Fibroblast of skin of left biceps (primary cell): ENCODE data around the gene SLC25A6.
"Not testable (repeated sequence)": the region's sequence is repeated elsewhere in the genome, so short reads cannot be mapped to it uniquely, and the experiment has no call there.

Source experiments
- DNase-seq, 2 experiments: peaks; one replicate each; pipeline ENCODE4 v3.0.0-alpha.2; 2013; ENCODE audit warnings: low read depth in 2 of 2

SLC25A6 gene

DNA sequence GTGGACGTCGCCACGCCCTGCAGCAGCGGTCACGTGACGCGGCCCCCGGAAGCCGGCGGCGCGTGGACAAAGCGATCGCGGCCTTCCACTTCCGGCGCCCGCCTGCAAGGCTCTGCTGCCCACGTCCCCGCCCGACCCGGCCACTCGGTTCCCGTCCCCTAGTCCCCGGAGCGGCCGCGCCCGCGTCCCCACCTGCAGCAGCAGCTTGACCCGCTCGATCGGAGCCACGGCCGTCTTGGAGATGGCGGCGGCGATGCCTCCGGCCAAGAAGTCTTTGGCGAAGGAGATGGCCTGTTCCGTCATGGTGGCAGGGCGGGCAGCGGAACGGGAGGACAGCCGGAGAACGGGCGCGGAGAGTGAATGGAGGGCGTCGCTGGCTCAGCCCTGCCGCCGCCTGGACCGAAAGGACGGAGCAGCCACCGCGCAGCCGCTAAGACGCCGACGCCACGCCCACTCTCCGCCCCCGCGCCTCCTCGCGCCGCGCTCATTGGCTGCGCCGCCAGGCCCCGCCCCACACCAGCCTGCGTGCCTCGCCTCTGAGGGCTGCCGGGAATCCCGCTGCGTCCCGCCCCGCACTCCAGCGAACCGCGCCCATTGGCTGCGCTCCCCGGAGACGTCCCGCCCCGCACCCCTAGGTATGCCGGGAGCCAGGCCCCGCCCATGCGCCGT, at the start of gene SLC25A6:
Gene SLC25A6, minus strand, starts transcription at position 407 of the 669 bp plus-strand sequence. Its CDS starts 104 bp downstream, at position 303.
- peak; percentile 94 for DNase-seq

DNA sequence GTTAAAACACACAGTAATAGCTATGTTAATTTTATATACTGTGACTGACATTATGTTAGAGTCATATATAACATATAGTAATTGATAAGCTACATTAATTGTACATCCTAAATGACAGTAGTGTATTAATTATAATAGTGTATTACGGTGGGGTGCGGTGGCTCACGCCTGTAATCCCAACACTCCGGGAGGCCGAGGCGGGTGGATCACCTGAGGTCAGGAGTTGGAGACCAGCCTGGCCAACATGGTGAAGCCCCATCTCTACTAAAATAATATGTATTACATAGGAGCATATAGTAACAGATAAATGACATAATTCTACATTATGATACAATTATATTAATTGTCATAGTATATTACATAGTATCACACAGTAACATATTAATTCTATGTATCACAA, 48.6 kb upstream of the SLC25A6 start:
- DNase-seq: no peak

DNA sequence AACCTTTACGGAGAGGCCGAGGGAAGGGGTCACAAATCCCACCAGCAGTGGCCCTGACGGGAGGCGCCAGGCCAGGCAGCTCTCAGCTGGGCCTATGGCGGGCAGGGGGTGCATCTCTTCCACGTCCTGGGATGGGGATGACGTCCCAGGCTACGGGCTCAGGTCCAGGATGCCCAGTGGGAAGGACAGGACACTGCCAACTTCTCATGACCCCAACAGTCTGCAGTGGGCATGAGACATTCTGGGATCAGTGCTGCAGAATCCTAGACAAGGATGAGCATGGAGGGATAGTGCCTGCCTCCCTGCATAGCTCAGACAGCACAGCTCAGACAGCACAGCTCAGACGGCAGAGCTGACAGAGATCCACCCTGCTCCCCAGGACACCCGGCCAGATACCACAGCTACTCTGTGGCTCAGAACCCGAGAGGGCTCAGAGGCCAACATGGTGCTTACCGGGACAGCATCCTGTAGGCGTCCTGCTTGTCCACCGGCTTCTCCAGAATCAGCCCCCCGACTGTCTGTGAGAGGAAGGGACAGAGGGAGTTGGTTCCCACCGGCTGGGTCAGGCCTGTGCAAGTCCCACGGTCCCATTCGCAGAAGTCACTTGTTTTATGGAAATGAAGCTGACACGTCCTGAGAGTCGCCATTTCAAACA, 43.5 kb upstream of the SLC25A6 start:
- no peak for DNase-seq

DNA sequence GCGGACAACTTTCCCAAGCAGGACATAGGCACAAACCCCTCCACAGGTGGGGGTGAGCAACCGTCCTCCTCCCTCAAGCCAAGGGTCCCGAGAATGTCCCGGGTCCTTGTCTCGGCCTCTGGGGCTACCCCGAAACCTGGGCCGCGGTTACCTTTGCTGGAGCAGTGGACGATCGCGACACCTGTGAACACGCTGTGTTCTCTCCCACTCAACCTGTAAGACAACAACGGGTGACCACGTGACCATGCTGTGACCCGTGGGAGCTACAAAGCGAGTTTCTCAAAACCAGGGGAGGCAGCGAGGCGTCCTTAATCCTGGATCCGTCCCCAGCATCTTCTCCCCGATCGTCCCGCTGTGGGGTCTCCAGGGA, 42.9 kb upstream of the SLC25A6 start:
- no peak for DNase-seq

DNA sequence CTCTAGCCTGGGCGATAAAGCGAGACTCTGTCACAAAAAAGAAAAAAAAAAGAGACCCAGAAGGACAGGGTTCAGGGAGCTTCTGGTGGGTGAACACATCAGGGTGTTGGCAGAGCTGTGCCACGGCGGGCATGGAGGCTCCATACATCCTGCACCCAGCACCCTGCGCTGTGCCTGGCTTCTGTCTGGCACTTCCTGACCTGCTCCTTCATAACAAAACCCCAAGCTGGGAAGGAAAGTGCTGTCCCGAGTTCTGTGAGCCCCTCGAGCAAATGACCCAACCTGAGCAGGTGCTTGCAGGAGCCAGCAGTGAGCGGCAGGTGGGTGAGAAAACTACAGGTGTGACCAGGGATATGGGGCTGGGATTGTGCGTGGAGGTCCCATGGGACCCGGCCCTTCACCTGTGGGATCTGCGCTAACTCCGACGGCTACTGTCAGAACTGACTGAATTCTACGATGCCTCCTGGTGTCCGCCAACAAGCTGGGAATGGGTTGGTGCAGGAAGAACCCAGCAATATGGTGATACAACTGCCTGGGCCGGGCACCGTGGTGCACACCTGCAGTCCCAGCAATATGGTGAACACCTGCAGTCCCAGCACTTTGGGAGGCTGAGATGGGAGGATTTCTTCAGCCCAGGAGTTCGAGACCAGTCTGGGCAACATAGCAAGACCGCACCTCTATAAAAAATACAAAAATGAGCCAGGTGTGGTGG, 41.9 kb upstream of the SLC25A6 start:
- no peak for DNase-seq

DNA sequence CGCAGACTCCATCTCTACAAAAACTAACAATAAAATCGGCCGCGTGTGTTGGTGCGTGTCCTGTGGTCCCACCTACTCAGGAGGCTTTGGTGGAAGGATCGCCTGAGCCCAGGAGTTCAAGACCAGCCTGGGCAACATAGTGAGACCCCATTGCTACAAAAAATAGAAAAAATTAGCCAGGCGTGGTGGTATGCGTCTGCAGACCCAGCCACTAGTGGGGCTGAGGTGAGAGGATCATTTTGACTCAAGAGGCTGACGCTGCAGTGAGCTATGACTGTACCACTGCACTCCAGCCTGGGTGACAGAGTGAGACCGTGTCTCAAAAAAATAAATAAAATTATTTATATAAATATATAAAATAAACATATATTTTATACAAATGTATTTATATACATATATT, 38.5 kb upstream of the SLC25A6 start:
- no peak for DNase-seq

DNA sequence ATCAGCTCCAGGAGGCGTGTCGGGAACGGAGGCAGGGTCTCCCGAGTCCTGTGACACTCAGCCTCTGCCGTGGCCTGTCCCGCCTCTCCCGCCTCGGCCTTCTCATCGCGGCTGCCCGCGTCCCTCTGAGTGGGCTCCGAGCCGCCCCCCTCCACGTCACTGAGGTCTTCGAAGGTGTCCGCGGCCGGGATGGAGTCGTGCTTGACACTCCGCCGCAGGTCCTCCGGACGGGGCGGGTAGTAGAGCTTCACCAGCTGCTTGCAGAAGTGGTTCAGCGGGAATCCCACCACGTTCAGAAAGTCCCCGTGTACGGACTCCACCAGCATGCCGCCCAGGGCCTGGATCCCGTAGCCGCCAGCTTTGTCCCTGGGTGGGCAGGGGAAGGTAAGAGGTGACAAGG, 35.8 kb upstream of the SLC25A6 start:
- no peak for DNase-seq

DNA sequence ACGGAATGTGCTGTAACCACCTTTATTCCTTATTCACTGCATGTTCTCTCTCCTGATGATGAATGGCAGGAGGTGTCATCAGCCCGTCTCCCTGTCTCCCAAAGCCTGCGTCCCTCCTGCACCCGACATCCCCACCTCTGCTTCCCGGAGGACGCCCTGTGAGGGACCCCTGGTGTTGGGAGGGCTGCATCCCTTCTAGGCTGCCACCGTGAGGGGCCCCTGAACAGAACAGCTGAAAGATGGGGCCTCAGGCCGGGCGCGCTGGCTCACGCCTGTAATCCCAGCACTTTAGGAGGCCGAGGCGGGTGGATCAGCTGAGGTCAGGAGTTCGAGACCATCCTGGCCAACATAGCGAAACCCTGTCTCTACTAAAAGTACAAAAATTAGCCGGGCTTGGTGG, 34.4 kb upstream of the SLC25A6 start:
- not testable (repeated sequence) for DNase-seq

DNA sequence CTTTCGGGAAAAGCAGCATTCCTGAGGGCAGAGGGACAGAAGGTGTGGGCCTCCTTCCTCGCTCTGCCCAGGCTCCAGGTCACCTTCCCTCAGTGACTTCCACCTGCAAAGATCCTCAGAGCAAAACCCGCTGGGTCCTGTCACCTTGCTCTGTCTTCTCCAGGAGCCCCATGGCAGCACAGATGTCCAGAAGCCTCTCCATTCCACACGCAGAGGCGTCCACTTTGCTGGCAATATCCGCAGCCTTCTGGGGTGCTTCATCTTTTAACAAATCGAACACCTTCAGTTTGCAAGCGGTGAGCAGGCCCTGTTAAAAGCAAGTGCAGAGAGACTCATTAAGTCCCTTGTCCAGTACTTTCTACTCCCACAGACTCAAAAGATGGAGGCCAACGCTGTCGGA, 33.5 kb upstream of the SLC25A6 start:
- no peak for DNase-seq

DNA sequence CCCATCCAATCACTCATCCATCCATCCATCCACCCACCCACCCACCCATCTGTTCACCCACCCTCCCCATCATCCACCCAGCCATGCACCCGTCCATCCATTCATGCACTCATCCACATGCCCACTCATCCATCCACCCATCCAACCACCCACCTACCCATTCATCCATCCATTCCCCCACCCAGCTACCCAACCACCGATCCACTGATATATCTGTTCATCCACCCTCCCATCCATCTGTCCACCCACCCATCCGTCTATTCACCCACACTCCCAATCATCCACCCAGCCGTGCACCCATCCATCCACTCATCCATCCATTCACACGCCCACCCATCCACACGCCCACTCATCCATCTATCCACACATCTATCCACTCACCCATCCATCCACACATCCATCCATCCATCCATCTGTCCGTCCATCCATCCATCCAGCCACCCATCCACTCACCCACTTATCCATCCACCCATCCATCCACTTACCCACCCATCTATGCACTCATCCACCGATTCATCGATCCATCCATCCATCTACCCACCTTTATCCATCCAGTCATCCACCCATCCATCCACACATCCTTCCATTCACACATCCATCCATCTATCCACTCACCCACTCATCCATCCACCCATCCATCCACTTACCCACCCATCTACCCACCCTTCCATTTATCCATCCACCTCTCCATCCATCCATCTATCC, 32.4 kb upstream of the SLC25A6 start:
- DNase-seq: no peak

DNA sequence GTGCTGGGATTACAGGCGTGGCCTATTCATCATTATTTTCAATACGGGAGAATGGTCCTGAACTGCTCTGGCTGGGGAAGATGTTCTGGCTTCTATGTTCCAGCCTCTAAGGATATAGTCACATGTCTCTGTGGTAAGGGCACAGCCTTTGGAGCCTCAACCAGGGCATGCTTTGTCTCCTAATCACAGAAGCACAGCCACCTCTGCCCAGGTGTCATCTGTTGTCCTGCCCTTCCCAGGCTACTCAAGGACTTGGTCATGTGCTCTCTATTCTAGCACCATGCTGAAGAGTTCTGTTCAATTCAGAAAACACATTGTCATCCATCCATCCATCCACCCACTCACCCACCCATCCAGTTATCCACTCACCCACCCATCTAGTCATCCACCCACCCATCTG, 31.3 kb upstream of the SLC25A6 start:
- no peak for DNase-seq

DNA sequence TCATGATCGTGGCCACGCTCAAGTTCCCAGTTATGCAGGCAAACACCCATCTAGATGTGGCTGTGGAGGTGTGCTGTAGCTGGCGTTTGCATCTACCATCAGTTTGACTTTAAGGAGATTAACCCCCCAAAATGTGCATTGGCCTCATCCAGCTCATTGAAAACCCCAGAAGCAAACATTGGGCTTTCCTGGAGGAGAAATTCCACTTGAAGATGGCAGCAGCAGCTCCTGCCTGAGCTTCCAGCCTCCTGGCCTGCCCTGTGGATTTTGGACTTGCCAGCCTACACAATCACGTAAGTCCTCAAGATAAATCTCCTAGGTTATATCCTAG, 30.2 kb upstream of the SLC25A6 start:
- DNase-seq: no peak

DNA sequence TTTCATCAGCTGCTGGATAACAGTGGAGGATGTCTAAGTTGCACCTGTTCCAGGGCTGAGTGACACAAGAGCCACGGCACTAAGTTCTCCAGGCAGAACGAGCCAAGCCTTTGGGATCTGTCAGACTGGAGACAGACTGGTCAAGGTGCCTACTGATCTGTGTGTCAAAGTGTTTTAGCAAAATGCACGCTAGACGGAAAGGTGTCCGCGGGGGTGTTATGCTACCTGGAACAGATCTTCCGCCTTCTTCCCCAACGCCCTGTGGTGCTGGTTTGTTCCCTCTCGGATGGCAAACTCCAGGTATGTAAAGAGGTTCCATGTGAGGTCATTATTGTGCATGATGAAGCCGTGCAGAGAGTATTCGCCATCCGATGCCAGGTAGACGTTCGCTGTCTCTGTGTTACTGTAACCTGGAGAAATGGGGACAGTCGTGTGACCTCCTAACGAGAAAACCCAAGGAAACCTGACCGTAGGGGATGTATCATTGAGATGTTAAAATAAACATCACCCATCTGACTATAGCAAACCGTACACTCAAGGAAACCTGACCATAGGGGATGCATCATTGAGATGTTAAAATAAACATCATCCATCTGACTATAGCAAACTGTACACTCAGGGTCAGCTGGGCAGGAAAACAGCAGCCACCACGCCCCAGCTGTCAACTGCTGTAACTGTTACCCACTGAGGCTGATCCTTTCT, 29.7 kb upstream of the SLC25A6 start:
- DNase-seq: no peak

DNA sequence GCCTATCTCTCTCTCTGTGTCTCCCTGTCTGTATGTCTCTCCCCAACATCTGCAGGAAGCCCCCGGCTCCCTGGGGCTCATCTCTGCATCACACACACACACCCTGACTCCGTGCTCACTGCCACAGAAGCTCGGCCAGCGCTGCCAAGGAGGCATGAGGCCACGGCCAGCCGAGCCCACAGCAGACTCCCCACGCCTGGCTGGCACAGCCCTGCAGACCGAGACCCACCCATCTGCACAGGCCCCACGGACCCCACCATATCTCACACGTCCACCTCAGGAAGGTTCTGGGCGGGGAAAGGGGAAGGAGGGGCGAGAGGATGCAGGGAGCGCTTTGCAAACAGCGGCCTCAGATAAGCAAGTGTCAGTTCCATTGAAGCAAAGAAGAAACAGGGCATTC, 28.5 kb upstream of the SLC25A6 start:
- no peak for DNase-seq

DNA sequence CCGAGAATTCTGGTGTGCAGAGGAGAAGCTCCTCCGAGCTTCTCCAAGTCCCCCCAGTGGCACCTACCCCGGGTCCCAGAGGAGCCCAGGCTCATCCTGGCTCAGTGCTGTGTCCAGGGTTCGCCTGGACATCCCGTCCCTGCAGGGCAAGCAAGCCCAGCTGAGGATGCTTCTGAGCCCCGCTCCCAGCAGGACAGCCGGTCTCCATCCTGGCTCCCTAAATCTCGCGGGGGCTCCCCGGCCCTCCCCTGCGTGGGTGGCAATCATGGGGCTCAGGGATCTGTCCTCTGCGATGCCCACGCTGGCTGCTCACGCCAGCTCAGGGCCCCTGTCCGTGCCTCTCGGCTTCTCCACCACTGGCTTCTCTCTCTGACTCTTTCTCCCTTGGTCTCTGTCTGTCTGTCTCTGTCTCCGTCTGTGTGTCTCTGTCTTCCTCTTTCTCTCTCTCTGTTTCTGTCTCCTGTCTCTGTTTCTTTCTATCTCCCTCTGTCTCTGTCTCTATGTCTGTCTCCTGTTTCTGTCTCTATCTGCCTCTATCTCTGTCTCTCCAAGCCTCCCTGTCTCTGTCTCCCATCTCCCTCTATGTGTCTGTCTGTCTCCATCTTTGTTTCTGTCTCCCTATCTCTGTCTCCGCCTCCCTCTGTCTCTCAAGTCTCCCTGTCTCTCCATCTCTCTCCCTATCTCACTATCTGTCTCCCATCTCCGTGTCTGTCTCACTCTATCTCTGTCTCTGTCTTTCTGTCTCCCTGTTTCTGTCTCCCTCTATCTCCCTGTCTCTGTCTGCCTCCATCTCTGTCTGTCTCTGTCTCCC, 27.8 kb upstream of the SLC25A6 start:
- DNase-seq: no peak

DNA sequence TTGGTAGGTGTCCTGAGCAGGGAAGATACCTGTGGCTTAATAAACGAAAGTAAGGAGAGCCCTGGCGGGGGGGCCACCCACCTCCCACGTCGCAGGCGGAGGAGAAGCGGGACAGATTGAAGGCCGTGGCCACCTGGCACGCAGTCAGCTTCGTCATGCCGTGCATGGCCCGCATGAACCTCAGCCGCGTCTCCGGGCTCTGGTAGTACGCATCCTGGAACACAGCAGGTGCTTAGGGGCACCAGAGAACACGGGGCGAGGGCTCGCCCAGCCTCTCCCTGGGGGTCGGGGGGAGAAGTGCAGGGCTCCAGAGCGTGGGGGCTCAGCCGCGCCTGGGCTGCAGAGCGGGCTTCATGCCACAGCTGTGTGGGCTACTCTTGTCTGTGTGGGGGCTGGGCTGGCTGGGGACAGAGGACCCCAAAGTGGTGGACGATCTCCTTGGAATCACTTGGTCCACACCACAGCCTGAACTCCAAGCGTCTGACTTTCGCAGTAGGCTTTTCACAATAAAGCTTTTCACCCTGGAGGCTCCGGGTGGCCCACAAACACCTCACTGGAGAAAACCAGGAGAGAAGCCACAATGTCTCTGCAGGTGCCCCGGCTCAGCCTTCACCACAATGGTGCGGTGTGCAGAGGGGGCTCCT, 27.1 kb upstream of the SLC25A6 start:
- no peak for DNase-seq

DNA sequence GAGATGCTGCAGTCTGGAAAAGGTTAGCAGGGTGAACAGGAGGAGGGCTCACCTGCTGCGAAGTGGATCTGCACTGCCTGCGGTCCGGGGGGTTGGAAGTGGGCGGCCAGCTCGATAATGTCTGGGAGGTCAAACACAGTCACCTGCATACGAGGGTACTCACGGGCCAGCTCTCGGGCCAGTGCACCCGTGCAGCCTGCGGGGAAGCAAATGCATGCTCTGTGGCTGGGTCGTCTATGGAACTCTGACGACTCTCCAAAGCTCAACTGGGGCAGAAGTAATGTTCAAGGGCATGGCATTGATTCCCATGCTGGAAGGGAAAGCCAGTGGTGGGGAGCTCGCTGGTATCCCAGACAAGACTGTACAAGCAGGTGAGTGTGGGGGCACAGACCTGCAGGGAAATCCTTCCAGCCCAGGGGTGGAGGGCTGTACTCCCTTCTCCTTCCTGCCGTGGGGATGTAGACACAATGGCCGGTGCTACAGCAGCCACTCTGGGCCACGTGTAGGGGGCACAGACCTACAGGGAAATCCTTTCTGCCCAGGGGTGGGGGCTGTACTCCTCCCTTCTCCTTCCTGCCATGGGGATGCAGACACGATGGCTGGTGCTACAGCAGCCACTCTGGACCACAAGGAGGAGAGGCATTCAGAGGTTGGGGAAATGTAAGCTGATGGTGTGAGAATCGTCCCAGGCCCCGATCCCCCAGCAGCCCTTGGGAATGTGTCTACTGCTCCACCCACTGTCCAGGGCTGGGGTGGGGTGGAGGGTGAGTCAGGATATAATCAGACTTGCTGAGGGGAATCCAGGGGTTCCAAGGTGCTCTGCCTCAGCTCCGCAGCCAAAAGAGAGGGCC, 26.2 kb upstream of the SLC25A6 start:
- DNase-seq: no peak

DNA sequence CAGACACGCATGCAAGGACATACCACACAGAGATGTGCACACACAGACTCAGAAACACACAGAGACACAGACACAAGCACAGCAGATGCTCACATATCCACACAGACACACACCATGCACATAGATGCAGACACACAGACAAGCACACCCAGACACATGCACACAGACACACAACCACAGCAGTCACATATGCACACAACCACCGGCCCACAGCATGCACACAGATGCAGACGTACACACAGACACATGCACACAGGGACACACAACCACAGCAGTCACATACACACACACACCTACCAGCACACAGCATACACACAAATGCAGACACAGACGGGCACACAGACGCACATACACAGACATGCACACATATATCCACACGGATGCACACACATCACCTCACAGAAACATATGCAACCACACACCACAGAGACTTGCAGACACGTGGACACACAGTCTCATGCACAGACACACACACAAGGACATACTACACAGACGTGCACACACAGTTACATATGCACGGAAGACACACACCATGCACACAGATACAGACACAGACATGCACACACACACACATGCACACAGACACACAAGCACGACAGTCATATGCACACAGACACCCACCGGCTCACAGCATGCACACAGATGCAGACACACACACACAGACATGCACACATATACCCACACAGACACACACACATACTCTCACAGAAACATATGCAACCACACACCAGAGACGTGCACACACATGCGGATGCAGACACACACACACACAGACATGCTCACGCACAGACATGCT, 25.2 kb upstream of the SLC25A6 start:
- no peak for DNase-seq

DNA sequence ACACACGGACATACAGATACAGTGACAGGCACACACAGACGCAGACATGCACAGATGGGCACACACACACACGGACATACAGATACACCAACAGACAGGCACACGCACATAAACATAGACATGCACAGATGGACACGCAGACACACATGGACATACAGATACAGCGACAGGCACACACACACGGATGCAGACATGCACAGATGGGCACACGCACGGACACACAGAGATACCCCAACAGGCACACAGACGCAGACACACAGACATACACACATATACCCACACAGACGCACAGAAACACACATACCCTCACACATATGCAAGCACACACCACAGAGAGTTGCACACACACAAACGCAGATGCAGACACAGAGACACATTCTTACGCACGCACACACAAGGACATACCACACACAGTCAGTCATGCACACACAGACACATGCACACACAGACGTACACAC, 24.4 kb upstream of the SLC25A6 start:
- DNase-seq: no peak
